ENCODE measurements around the gene KLHL35. TPM values are rescaled to one million over a fixed set of nuclear protein-coding genes. Genes with fewer than 3 reads are reported as not detected.

Gene KLHL35
- total RNA-seq, 4 donors from 2014 or later, result 0.72 TPM; not detected in 3

GRCh38 chr11:75434886-75435570 lies 2.0 kb upstream of the KLHL35 start:
- ATAC-seq, result no peak
- H3K9me3 ChIP-seq, result no peaks in the 10 kb centered on the region
- WGBS, 2 donors (ENCODE audit: low coverage in 1 of 2), result no CpG with 5 or more reads among the region's 12 CpGs

GRCh38 chr11:75434051-75434450 lies 1.0 kb upstream of the KLHL35 start:
- TF ChIP-seq, protein P1, sequence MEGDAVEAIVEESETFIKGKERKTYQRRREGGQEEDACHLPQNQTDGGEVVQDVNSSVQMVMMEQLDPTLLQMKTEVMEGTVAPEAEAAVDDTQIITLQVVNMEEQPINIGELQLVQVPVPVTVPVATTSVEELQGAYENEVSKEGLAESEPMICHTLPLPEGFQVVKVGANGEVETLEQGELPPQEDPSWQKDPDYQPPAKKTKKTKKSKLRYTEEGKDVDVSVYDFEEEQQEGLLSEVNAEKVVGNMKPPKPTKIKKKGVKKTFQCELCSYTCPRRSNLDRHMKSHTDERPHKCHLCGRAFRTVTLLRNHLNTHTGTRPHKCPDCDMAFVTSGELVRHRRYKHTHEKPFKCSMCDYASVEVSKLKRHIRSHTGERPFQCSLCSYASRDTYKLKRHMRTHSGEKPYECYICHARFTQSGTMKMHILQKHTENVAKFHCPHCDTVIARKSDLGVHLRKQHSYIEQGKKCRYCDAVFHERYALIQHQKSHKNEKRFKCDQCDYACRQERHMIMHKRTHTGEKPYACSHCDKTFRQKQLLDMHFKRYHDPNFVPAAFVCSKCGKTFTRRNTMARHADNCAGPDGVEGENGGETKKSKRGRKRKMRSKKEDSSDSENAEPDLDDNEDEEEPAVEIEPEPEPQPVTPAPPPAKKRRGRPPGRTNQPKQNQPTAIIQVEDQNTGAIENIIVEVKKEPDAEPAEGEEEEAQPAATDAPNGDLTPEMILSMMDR (IDR thresholded peaks at IDR 0.05), result no peak
- no peak for TF ChIP-seq POLR2AphosphoS5 (IDR thresholded peaks at IDR 0.05)
- no peak for TF ChIP-seq EP300 (IDR thresholded peaks at IDR 0.05)
- TF ChIP-seq POLR2A (IDR thresholded peaks at IDR 0.05), result no peak
- Histone ChIP-seq H3K36me3 (peaks cover 0 to 12% of the 10 kb centered on the region in 2 donors), H3K4me1 (peaks cover 0 to 26% (median 9%) of the 10 kb centered on the region in 3 donors), H3K27ac (no peak overlapping the region), H3K9me3 (peaks cover 0 to 8% (median 0%) of the 10 kb centered on the region in 3 donors), H3K27me3 (peaks cover 53% of the 10 kb centered on the region), H3K4me3 (no peak overlapping the region)
- WGBS, 2 donors (ENCODE audit: low coverage in 1 of 2), result no CpG with 5 or more reads among the region's 4 CpGs
- ATAC-seq, result no peak

More at GRCh38 chr11:75434886-75435570, 2.0 kb upstream of the KLHL35 start:
- Histone ChIP-seq H3K27me3 (peaks cover 44% of the 10 kb centered on the region), H3K27ac (no peak overlapping the region), H3K4me1 (peaks cover 0 to 16% (median 4%) of the 10 kb centered on the region in 3 donors), H3K4me3 (no peak overlapping the region), H3K36me3 (peaks cover 0 to 12% of the 10 kb centered on the region in 2 donors)
- TF ChIP-seq, protein P1 (IDR thresholded peaks at IDR 0.05), result no peak
- TF ChIP-seq POLR2AphosphoS5 (IDR thresholded peaks at IDR 0.05), result no peak
- TF ChIP-seq POLR2A (IDR thresholded peaks at IDR 0.05), result no peak
- no peak for TF ChIP-seq EP300 (IDR thresholded peaks at IDR 0.05)

GRCh38 chr11:75433443-75433842 lies 440 bp upstream of the KLHL35 start:
- 46 to 70% methylated on average over 2 to 6 of the region's 6 CpGs for WGBS, 2 donors (ENCODE audit: low coverage in 1 of 2)
- Histone ChIP-seq H3K4me3 (no peak overlapping the region), H3K36me3 (peaks cover 0 to 12% of the 10 kb centered on the region in 2 donors), H3K27ac (no peak overlapping the region), H3K9me3 (peaks cover 0 to 8% (median 0%) of the 10 kb centered on the region in 3 donors), H3K4me1 (peaks cover 0 to 32% (median 9%) of the 10 kb centered on the region in 3 donors), H3K27me3 (peaks cover 59% of the 10 kb centered on the region)
- TF ChIP-seq POLR2AphosphoS5 (IDR thresholded peaks at IDR 0.05), result no peak
- no peak for TF ChIP-seq POLR2A (IDR thresholded peaks at IDR 0.05)
- TF ChIP-seq EP300 (IDR thresholded peaks at IDR 0.05), result no peak
- TF ChIP-seq, protein P1 (IDR thresholded peaks at IDR 0.05), result no peak
- ATAC-seq, result no peak

- H3K4me1 ChIP-seq, result peaks cover 0 to 39% (median 9%) of the 10 kb centered on the region in 3 donors
- H3K27ac ChIP-seq, result no peak overlapping the region
- ATAC-seq, result no peak
- H3K36me3 ChIP-seq, result peaks cover 0 to 12% of the 10 kb centered on the region in 2 donors
- no peak overlapping the region for H3K4me3 ChIP-seq
- H3K9me3 ChIP-seq, result peaks cover 0 to 8% (median 0%) of the 10 kb centered on the region in 3 donors
- TF ChIP-seq POLR2AphosphoS5 (IDR thresholded peaks at IDR 0.05) (no peak), POLR2A (IDR thresholded peaks at IDR 0.05) (no peak), EP300 (IDR thresholded peaks at IDR 0.05) (no peak)
- TF ChIP-seq, protein P1 (IDR thresholded peaks at IDR 0.05), result no peak
- peaks cover 62% of the 10 kb centered on the region for H3K27me3 ChIP-seq
- 0 to 40% methylated on average over 1 of the region's 16 CpGs for WGBS, 2 donors (ENCODE audit: low coverage in 1 of 2)
Observed at GRCh38 chr11:75431533-75432525, 1.2 kb downstream of the KLHL35 start.
